Stomach (tissue), 9 donors: Measurements from ENCODE around the gene C20orf204. TPM values are rescaled to one million over a fixed set of nuclear protein-coding genes. Genes with fewer than 3 reads are reported as not detected.

Experiments used
- DNase-seq, 2 donors: peaks; one replicate each; pipeline versions ENCODE4 v3.0.0 to v3.0.0-alpha.2; 2013 to 2019
- H3K27ac ChIP-seq, 5 donors: fragments of 200-600 bp in 4 of 5; sonication (generic) in 4 of 5; one replicate each; pipeline ENCODE4 v1.5.1; 2013 to 2019; ENCODE audit warnings: mild to moderate bottlenecking in 1 of 5, moderate library complexity in 1 of 5
- H3K27me3 ChIP-seq, 3 donors: fragments of 200-600 bp; sonication (generic); one replicate each; pipeline ENCODE4 v1.5.1; 2017 to 2019; ENCODE audit warnings: mixed run types in 1 of 3
- H3K36me3 ChIP-seq, 4 donors: fragments of 200-600 bp; sonication (generic); 1 replicate in 3 of 4; 2 replicates in 1 of 4; pipeline ENCODE4 v1.5.1; 2016 to 2019
- H3K4me1 ChIP-seq, 4 donors: fragments of 200-600 bp; sonication (generic); one replicate each; pipeline ENCODE4 v1.5.1; 2016 to 2019
- H3K4me3 ChIP-seq, 4 donors: fragments of 200-600 bp; sonication (generic) in 3 of 4; one replicate each; pipeline ENCODE4 v1.5.1; 2016 to 2019; ENCODE audit warnings: mild to moderate bottlenecking in 1 of 4
- H3K9me3 ChIP-seq, 4 donors: fragments of 200-600 bp; sonication (generic); one replicate each; pipeline ENCODE4 v1.5.1; 2016 to 2019
- CTCF ChIP-seq, 7 experiments: fragments of 450-650 bp in 4 of 7; fragments of 200-600 bp in 3 of 7; sonication (generic) in 3 of 7; IDR thresholded peaks; one replicate each; pipeline ENCODE4 v1.5.1; 2016 to 2019; ENCODE audit warnings: antibody characterized with exemption in 7 of 7, control low read depth in 2 of 7, mild to moderate bottlenecking in 1 of 7
- EP300 ChIP-seq: sonication (generic); formaldehyde crosslinking; IDR thresholded peaks from one replicate; pipeline ENCODE4 v1.6.1; 2017; ENCODE audit warnings: antibody characterized with exemption
- POLR2A ChIP-seq, 4 donors: fragments of 450-650 bp; IDR thresholded peaks; one replicate each; pipeline ENCODE4 v1.6.1; 2016; ENCODE audit warnings: antibody characterized with exemption in 4 of 4, control low read depth in 2 of 4, mild to moderate bottlenecking in 1 of 4, moderate library complexity in 1 of 4
- POLR2AphosphoS5 ChIP-seq, 3 donors: sonication (generic); formaldehyde crosslinking; IDR thresholded peaks; one replicate each; pipeline ENCODE4 v1.6.1; 2016; ENCODE audit warnings: antibody characterized with exemption in 3 of 3
- whole genome bisulfite sequencing, 5 donors: extraction: QIAGEN DNeasy Blood & Tissue Kit in 3 of 5; methylation state at CpG; one replicate each; pipeline versions ENCODE4 v1.1.5 to v1.1.7; 2013 to 2018; 5-methylcytosine and 5-hydroxymethylcytosine counted together
- intact Hi-C: fragments of 100-400 bp; cut with DNase I; formaldehyde crosslinking; loops from one replicate; pipeline ENCODE4 v1.15.1; 2023; ENCODE audit warnings: low total_unique reads
- polyA plus RNA-seq, 3 donors: library from polyadenylated mRNA; stranded (reverse); fragments of 200-250 nt; gene quantifications; one replicate each; pipeline ENCODE4 v1.2.3, GENCODE V29; 2013
- total RNA-seq, 5 donors: library from RNA; depleted of rRNA; stranded (reverse); fragments of >200 nt; gene quantifications; one replicate each; pipeline versions ENCODE4 v1.1.0 to v1.2.3, GENCODE V29; 2014 to 2016
- donor health status: healthy with polysubstance abuse.
- donor health status: Bipolar disorder and iron deficiency.
- donor health status: healthy.

Gene C20orf204
- total and polyA plus RNA-seq, 8 donors, result 0.62 to 3.4 (median 1.5) TPM; not detected in 4

- H3K27me3 ChIP-seq, result peaks cover 33 to 99% (median 73%) of the 10 kb centered on the region in 3 donors
- no peak overlapping the region for H3K27ac ChIP-seq
- WGBS, 5 donors, result 74 to 89% (median 84%) methylated on average over 8 of the region's 8 CpGs
- H3K36me3 ChIP-seq, result no peaks in the 10 kb centered on the region
- peak overlapping the region; percentile 24 to 47 (median 35) for H3K4me3 ChIP-seq
- peaks cover 21 to 30% (median 25%) of the 10 kb centered on the region in 4 donors for H3K4me1 ChIP-seq
- DNase-seq, result no peak
- intact Hi-C loops, result no loop called here
- no peaks in the 10 kb centered on the region for H3K9me3 ChIP-seq
- TF ChIP-seq POLR2A (IDR thresholded peaks at IDR 0.05), result no peak
- no peak for TF ChIP-seq CTCF (IDR thresholded peaks at IDR 0.05)
- TF ChIP-seq POLR2AphosphoS5 (IDR thresholded peaks at IDR 0.05), result no peak
- no peak for TF ChIP-seq EP300
Observed at GRCh38 chr20:64047046-64047389, 11.0 kb downstream of the C20orf204 start.

DNA sequence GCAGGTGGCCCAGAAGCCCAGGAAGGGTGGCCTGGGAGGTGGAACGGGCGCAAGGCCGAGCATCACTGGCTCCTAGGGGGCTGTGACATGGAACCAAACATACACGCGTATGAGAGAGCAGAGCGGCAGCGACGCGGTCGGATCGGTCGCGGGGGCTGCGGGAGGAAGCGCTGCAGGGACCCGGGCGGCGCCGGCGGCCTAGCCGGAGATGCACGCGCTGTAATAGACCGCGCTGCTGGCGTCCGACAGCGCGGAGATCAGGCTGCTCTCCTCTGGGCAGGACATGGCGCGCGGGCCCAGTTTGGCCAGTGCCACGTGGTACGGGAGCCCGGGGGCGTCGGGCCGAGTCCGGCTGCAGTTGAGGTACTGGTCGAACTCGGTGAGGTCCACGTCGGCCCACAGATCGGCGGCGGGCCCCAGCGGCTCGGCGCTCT is 12.0 kb downstream of the C20orf204 start:
- Histone ChIP-seq H3K27ac (peak overlapping the region in 2 of 5 donors; percentile 5 to 44), H3K9me3 (no peaks in the 10 kb centered on the region), H3K4me1 (peaks cover 17 to 24% (median 19%) of the 10 kb centered on the region in 4 donors), H3K4me3 (peak overlapping the region; percentile 24 to 47 (median 35)), H3K36me3 (no peaks in the 10 kb centered on the region), H3K27me3 (peaks cover 33 to 99% (median 72%) of the 10 kb centered on the region in 3 donors)
- TF ChIP-seq POLR2AphosphoS5 (IDR thresholded peaks at IDR 0.05), result no peak
- intact Hi-C loops, result no loop called here
- WGBS, 5 donors, result 5 to 41% (median 16%) methylated on average over 12 to 49 of the region's 49 CpGs
- DNase-seq, result no peak

- Histone ChIP-seq H3K27ac (peak overlapping the region in 1 of 5 donors; percentile 44), H3K9me3 (no peaks in the 10 kb centered on the region), H3K36me3 (no peaks in the 10 kb centered on the region), H3K27me3 (peaks cover 33 to 99% (median 76%) of the 10 kb centered on the region in 3 donors), H3K4me3 (peak overlapping the region; percentile 24 to 47 (median 35)), H3K4me1 (peaks cover 17 to 24% (median 19%) of the 10 kb centered on the region in 4 donors)
- WGBS, 5 donors, result 3 to 8% (median 4%) methylated on average over 9 to 101 of the region's 101 CpGs; no CpG with 5 or more reads in 1 of the 5 donors
- DNase-seq, result no peak
- TF ChIP-seq POLR2A (IDR thresholded peaks at IDR 0.05) (no peak), CTCF (IDR thresholded peaks at IDR 0.05) (no peak), EP300 (no peak), POLR2AphosphoS5 (IDR thresholded peaks at IDR 0.05) (no peak)
- intact Hi-C loops, result no loop called here
Observed at GRCh38 chr20:64048402-64049044, 12.5 kb downstream of the C20orf204 start.

GRCh38 chr20:64049060-64049877 is 13.3 kb downstream of the C20orf204 start, which contains the start of gene SOX18:
SOX18 (minus strand) TSS chr20:64049639; CDS start chr20:64049516, 123 bp downstream.
- Histone ChIP-seq H3K4me1 (peaks cover 17 to 24% (median 19%) of the 10 kb centered on the region in 4 donors), H3K9me3 (no peaks in the 10 kb centered on the region), H3K27me3 (peaks cover 33 to 100% (median 78%) of the 10 kb centered on the region in 3 donors), H3K4me3 (peak within 1 kb of the TSS; percentile 24 to 47 (median 35)), H3K36me3 (no peaks in the 10 kb centered on the region), H3K27ac (peak within 1 kb of the TSS; percentile 18 to 79 (median 66))
- peak in 1 of 2 donors; percentile 73 for DNase-seq
- no peak for TF ChIP-seq CTCF (IDR thresholded peaks at IDR 0.05)
- no peak for TF ChIP-seq EP300
- peak in 2 of 3 donors; percentile 40 to 67 for TF ChIP-seq POLR2AphosphoS5 (IDR thresholded peaks at IDR 0.05)
- TF ChIP-seq POLR2A (IDR thresholded peaks at IDR 0.05), result no peak
- WGBS, 5 donors, result 0 to 12% (median 2%) methylated on average over 5 to 102 of the region's 111 CpGs
- intact Hi-C loops, result no loop called here
